ENCODE data around the gene PPP2R2C. TPM values are rescaled to one million over a fixed set of nuclear protein-coding genes. Genes with fewer than 3 reads are reported as not detected.

PPP2R2C gene
- total and polyA plus RNA-seq, 4 donors: 0.25 to 1.3 (median 0.65) TPM; not detected in 1

DNA sequence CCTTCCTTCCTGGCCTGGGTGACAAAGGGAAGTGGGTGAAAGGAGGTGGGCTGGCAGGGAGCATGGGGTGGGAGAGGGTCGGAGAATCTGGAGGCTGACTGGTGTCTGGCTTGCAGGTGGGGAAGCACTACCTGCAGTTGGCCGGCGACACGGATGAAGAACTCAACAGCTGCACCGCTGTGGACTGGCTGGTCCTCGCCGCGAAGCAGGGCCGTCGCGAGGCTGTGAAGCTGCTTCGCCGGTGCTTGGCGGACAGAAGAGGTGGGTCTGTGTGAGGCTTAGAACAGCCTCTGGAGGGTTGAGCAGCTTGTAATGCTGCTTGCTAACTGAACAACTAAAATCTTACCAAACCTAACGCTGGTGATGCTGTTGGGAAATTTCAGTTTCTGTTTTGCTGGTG lies 183.5 kb downstream of the PPP2R2C start:
- intact Hi-C loops (cut with DNase I): no loop called here
- no peak for ATAC-seq (ENCODE audit: low FRiP score)
- peaks cover 0 to 14% of the 10 kb centered on the region in 2 donors for H3K36me3 ChIP-seq (ENCODE audit: control insufficient read depth in 1 of 2, insufficient read depth in 2 of 2, low read length in 1 of 2)
- 95% methylated on average over 15 of the region's 15 CpGs for WGBS, 2 donors
- no peaks in the 10 kb centered on the region for H3K4me1 ChIP-seq (ENCODE audit: control insufficient read depth in 1 of 2, insufficient read depth in 2 of 2, low read length in 2 of 2)
- H3K9me3 ChIP-seq (ENCODE audit: control insufficient read depth, low read length): no peaks in the 10 kb centered on the region
- H3K27ac ChIP-seq (ENCODE audit: low read depth in 1 of 2, low read length in 2 of 2): no peak overlapping the region
- no peak for DNase-seq
- H3K27me3 ChIP-seq (ENCODE audit: control insufficient read depth in 1 of 2, insufficient read depth in 2 of 2, low read length in 1 of 2): no peaks in the 10 kb centered on the region
- H3K4me3 ChIP-seq (ENCODE audit: low read length in 2 of 2): no peak overlapping the region

DNA sequence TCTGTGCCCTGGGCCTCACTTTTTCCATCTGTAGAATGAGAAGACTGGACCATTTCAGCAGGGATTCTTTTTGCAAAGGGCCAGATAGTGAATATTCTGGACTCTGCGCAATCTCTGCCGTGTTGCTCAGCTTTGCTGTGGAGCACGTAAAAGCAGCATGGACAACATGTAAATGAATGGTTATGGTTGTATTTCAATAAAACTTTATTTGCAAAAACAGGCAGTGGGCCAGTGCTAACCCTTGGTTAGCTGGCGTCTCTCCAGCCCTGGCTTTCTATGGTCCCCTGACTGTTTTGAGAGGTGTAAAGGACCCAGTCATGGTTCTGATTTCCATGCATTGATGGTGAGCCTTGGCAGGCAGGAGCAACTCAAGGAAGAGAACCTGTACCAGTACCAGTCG lies 184.1 kb downstream of the PPP2R2C start:
- H3K36me3 ChIP-seq (ENCODE audit: control insufficient read depth in 1 of 2, insufficient read depth in 2 of 2, low read length in 1 of 2): peaks cover 0 to 14% of the 10 kb centered on the region in 2 donors
- no peak overlapping the region for H3K4me3 ChIP-seq (ENCODE audit: low read length in 2 of 2)
- WGBS, 2 donors: 96 to 98% methylated on average over 5 of the region's 5 CpGs
- no peak for ATAC-seq (ENCODE audit: low FRiP score)
- no peaks in the 10 kb centered on the region for H3K4me1 ChIP-seq (ENCODE audit: control insufficient read depth in 1 of 2, insufficient read depth in 2 of 2, low read length in 2 of 2)
- no peak overlapping the region for H3K27ac ChIP-seq (ENCODE audit: low read depth in 1 of 2, low read length in 2 of 2)
- no peaks in the 10 kb centered on the region for H3K27me3 ChIP-seq (ENCODE audit: control insufficient read depth in 1 of 2, insufficient read depth in 2 of 2, low read length in 1 of 2)
- DNase-seq: no peak
- H3K9me3 ChIP-seq (ENCODE audit: control insufficient read depth, low read length): no peaks in the 10 kb centered on the region
- intact Hi-C loops (cut with DNase I): no loop called here

DNA sequence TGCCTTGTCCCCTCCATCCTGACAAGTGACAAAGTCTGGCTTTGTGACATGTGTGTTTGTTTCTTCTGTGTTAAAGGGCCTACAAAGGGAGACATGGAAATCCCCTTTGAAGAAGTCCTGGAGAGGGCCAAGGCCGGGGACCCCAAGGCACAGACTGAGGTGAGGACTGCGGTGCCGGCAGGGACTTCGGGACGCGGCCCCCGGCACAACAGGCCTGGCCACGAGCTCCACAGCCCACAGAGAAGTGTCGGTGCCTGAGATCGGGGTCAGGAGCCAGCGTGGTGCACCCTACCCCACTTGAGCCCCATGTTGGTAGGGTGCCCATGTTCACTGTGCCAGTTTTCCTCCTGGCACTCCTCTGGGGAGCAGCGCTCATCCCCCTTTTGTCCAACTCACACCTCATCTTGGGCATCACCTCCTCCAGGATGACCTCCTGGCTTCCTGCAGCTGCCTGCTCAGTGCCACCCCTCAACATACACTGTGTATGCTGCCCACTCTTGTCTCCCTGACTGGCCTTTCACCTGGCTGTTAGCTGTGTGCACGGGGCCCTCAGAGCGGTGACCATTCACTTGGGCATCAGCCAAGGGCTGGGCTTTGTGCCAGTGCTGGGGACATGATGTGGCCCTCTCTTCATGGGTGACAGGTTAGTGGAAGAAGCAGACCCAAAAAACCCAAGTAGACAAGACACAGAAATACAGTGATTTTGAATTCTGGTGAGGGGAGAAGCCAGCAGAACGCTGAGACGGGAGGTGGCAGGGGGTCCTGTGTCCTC lies 185.2 kb downstream of the PPP2R2C start:
- intact Hi-C loops (cut with DNase I): no loop called here
- 91 to 92% methylated on average over 16 of the region's 16 CpGs for WGBS, 2 donors
- Histone ChIP-seq H3K27me3 (ENCODE audit: control insufficient read depth in 1 of 2, insufficient read depth in 2 of 2, low read length in 1 of 2) (no peaks in the 10 kb centered on the region), H3K36me3 (ENCODE audit: control insufficient read depth in 1 of 2, insufficient read depth in 2 of 2, low read length in 1 of 2) (peaks cover 0 to 14% of the 10 kb centered on the region in 2 donors), H3K4me1 (ENCODE audit: control insufficient read depth in 1 of 2, insufficient read depth in 2 of 2, low read length in 2 of 2) (no peaks in the 10 kb centered on the region), H3K9me3 (ENCODE audit: control insufficient read depth, low read length) (no peaks in the 10 kb centered on the region), H3K27ac (ENCODE audit: low read depth in 1 of 2, low read length in 2 of 2) (no peak overlapping the region), H3K4me3 (ENCODE audit: low read length in 2 of 2) (no peak overlapping the region)
- DNase-seq: no peak
- ATAC-seq (ENCODE audit: low FRiP score): no peak

DNA sequence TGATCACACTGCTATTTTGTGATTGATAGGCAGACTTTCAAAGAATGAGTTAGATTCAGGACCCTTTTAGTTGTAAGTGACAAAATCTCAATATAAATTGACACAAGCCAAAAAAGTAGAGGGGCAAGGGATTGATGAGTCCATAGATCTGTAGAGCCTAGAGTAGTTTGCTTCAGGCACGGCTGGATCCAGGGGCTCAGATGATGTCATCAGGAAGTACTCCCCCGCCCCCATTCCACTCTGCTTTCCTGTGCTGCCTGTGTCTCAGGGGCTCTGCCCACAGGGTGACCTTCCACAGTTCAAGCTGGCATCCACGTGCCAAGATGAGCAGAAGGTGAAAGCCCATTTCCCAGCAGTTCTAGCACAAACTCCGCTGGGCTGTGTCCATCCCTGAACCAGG lies 189.1 kb downstream of the PPP2R2C start:
- ATAC-seq (ENCODE audit: low FRiP score): no peak
- WGBS, 2 donors: 88 to 96% methylated on average over 4 of the region's 4 CpGs
- Histone ChIP-seq H3K9me3 (ENCODE audit: control insufficient read depth, low read length) (no peaks in the 10 kb centered on the region), H3K4me1 (ENCODE audit: control insufficient read depth in 1 of 2, insufficient read depth in 2 of 2, low read length in 2 of 2) (no peaks in the 10 kb centered on the region), H3K4me3 (ENCODE audit: low read length in 2 of 2) (no peak overlapping the region), H3K27me3 (ENCODE audit: control insufficient read depth in 1 of 2, insufficient read depth in 2 of 2, low read length in 1 of 2) (no peaks in the 10 kb centered on the region), H3K27ac (ENCODE audit: low read depth in 1 of 2, low read length in 2 of 2) (no peak overlapping the region), H3K36me3 (ENCODE audit: control insufficient read depth in 1 of 2, insufficient read depth in 2 of 2, low read length in 1 of 2) (peaks cover 0 to 5% of the 10 kb centered on the region in 2 donors)
- intact Hi-C loops (cut with DNase I): no loop called here
- no peak for DNase-seq

DNA sequence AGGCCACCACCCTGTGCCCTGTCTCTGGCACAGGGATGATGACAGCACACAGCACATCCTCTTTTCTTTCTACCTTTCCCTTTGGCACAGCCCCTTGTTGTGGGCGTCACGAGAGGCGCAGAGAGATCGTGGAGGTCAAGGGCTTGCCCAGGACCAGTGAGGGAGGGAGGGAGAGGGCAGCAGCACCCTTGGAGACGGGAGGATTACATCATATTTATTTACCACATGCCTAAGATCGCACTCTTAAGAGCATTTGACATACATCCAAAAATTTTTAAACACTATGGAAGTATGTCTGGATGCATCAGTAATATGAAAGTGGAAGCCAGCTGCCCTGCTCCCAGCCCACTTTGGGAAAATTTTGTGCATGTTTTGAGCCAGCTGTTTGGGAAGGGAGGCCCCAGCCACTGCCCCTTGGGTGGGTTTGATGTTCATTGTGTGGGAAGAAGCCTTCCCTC lies 190.1 kb downstream of the PPP2R2C start:
- no peaks in the 10 kb centered on the region for H3K9me3 ChIP-seq (ENCODE audit: control insufficient read depth, low read length)
- WGBS, 2 donors: 15 to 18% methylated on average over 6 of the region's 6 CpGs
- no peak overlapping the region for H3K4me3 ChIP-seq (ENCODE audit: low read length in 2 of 2)
- peak overlapping the region in 1 of 2 donors; percentile 62 for H3K27ac ChIP-seq (ENCODE audit: low read depth in 1 of 2, low read length in 2 of 2)
- no peak for DNase-seq
- intact Hi-C loops (cut with DNase I): no loop called here
- no peaks in the 10 kb centered on the region for H3K27me3 ChIP-seq (ENCODE audit: control insufficient read depth in 1 of 2, insufficient read depth in 2 of 2, low read length in 1 of 2)
- peaks cover 0 to 4% of the 10 kb centered on the region in 2 donors for H3K36me3 ChIP-seq (ENCODE audit: control insufficient read depth in 1 of 2, insufficient read depth in 2 of 2, low read length in 1 of 2)
- H3K4me1 ChIP-seq (ENCODE audit: control insufficient read depth in 1 of 2, insufficient read depth in 2 of 2, low read length in 2 of 2): no peaks in the 10 kb centered on the region
- no peak for ATAC-seq (ENCODE audit: low FRiP score)

DNA sequence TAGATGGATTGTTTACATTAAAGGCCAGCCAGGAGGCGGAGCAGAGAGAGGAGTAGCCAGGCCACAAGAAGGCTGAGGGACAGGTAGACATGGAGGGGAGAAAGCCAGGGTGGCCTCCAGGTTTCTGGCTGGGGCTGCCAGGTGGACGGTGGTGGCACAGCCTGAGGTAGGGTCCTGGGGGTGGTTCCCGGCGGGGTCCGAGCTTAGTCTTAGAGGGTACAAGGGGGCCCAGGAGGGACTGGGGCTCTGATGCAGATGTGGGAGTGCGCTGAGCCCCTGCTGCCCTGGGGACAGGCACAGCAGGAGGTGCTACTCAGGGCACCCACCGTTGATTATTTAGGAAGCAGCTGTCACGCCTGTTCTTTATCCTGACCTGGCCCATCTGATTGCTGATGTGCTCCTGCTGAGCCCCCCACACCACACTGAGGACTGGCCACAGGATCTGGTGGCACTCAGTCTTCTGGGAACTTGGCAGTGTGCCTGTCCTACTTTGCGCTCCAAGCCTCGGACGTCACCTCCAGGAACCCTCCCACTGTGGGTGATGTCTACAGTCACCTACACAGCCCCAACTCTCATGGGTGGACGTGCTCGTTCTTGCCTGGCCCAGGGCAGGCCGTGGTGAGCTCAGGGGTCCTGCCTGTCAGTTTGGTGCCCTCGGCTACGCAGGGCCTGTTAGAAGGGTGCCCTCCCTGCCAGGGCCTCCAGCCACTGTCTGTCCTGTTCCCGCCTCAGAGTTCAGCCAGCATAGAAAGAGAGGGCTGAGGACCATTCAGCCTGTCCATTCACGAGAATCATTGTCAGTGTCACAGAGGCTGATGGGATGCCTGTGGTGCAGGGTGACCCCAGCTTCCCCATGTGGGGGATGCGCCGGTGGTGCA lies 190.7 kb downstream of the PPP2R2C start:
- 43 to 45% methylated on average over 19 to 20 of the region's 20 CpGs for WGBS, 2 donors
- peak; percentile 47 for ATAC-seq (ENCODE audit: low FRiP score)

DNA sequence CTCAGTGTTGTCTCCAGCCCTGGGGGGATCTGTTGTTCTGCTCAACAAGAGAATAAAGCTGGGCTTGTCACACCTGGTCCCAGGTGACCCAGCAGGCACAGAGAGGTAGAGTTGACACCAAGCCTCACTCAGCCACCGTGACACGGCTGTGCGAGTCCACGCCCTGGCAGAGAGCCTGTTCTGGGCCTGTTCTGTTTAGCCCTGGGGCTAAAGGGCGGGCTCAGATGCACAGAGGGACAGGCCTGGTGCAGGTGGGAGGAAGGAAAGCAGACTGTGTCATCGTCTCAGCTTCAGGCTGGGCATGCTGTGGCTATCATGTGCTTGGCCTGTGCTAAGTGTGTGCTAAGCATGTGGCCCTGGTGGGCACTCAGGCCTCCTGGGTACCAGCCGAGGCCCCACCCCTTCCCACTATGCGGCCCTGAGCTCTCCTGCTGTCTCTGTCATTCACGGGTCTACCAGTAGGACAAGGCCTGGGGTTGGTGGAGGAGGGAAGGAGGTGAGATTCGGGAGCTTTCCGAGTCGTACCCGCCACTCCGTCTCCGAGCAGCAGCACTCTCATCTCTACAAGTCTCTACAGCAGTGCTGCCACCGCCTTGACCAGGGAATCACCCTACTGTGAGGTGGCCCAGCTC lies 191.9 kb downstream of the PPP2R2C start:
- H3K9me3 ChIP-seq (ENCODE audit: control insufficient read depth, low read length): no peaks in the 10 kb centered on the region
- H3K4me3 ChIP-seq (ENCODE audit: low read length in 2 of 2): no peak overlapping the region
- H3K27ac ChIP-seq (ENCODE audit: low read depth in 1 of 2, low read length in 2 of 2): no peak overlapping the region
- DNase-seq (no peak), ATAC-seq (ENCODE audit: low FRiP score) (no peak)
- no peaks in the 10 kb centered on the region for H3K36me3 ChIP-seq (ENCODE audit: control insufficient read depth in 1 of 2, insufficient read depth in 2 of 2, low read length in 1 of 2)
- H3K4me1 ChIP-seq (ENCODE audit: control insufficient read depth in 1 of 2, insufficient read depth in 2 of 2, low read length in 2 of 2): no peaks in the 10 kb centered on the region
- 81 to 86% methylated on average over 13 to 16 of the region's 16 CpGs for WGBS, 2 donors
- intact Hi-C loops (cut with DNase I): no loop called here
- no peaks in the 10 kb centered on the region for H3K27me3 ChIP-seq (ENCODE audit: control insufficient read depth in 1 of 2, insufficient read depth in 2 of 2, low read length in 1 of 2)

More for the DNA sequence above, 190.7 kb downstream of the PPP2R2C start:
- Histone ChIP-seq H3K36me3 (ENCODE audit: control insufficient read depth in 1 of 2, insufficient read depth in 2 of 2, low read length in 1 of 2) (no peaks in the 10 kb centered on the region), H3K4me3 (ENCODE audit: low read length in 2 of 2) (no peak overlapping the region), H3K27me3 (ENCODE audit: control insufficient read depth in 1 of 2, insufficient read depth in 2 of 2, low read length in 1 of 2) (no peaks in the 10 kb centered on the region), H3K27ac (ENCODE audit: low read depth in 1 of 2, low read length in 2 of 2) (peak overlapping the region; percentile 4 to 62), H3K4me1 (ENCODE audit: control insufficient read depth in 1 of 2, insufficient read depth in 2 of 2, low read length in 2 of 2) (no peaks in the 10 kb centered on the region), H3K9me3 (ENCODE audit: control insufficient read depth, low read length) (no peaks in the 10 kb centered on the region)
- intact Hi-C loops (cut with DNase I): no loop called here
- peak; percentile 71 to 84 for DNase-seq

DNA sequence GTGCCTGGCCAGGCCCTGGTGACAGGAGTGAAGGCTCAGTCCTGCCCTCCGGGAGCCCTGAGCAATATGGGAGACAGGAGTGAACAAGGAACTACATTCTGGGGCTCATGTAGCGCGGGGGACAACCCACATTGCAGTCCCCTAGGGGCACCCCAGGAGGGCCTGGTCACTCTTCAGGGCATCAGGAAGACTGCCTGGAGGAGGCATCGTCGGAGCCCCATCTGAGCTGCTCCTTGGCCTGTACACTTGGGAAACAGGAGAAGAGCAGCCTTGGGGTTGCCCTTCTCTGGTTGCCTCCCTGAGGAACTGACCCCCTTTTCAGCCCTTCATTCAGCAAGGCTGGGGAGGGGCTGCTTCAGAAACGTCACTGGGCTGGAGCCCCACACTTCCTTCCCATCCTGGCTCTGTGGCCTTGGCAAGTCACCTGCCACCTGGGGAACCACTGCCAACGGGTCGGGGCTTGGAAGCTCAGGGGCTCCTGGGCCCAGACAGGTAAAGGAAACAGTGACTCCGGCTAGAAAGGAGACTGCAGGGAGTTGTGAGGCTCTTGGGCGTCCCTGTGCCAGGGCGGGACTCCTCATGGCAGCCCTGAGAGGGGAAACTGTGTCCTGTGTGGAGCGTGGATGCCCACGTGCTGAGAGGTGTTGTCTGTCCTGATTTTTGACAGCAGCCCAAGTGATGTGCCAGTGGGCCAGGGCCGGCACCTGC lies 192.7 kb downstream of the PPP2R2C start:
- Histone ChIP-seq H3K27ac (ENCODE audit: low read depth in 1 of 2, low read length in 2 of 2) (no peak overlapping the region), H3K9me3 (ENCODE audit: control insufficient read depth, low read length) (no peaks in the 10 kb centered on the region), H3K4me3 (ENCODE audit: low read length in 2 of 2) (no peak overlapping the region), H3K4me1 (ENCODE audit: control insufficient read depth in 1 of 2, insufficient read depth in 2 of 2, low read length in 2 of 2) (no peaks in the 10 kb centered on the region), H3K27me3 (ENCODE audit: control insufficient read depth in 1 of 2, insufficient read depth in 2 of 2, low read length in 1 of 2) (no peaks in the 10 kb centered on the region), H3K36me3 (ENCODE audit: control insufficient read depth in 1 of 2, insufficient read depth in 2 of 2, low read length in 1 of 2) (no peaks in the 10 kb centered on the region)
- no peak for DNase-seq
- intact Hi-C loops (cut with DNase I): no loop called here
- 88 to 89% methylated on average over 14 of the region's 14 CpGs for WGBS, 2 donors
- ATAC-seq (ENCODE audit: low FRiP score): no peak
